NCI-H1436 (cell line): ENCODE data around the gene CFAP100.

Experiments used
- DNase-seq: peaks from one replicate; lab custom pipeline; 2025; lab: John Stamatoyannopoulos, UW

CFAP100 gene

GRCh38 chr3:126406389-126407296 is 11.9 kb downstream of the CFAP100 start:
- DNase-seq = no peak

- no peak for DNase-seq
Measured at GRCh38 chr3:126407412-126408044, 12.8 kb downstream of the CFAP100 start.

- DNase-seq = no peak
Measured at GRCh38 chr3:126408099-126408498, 13.4 kb downstream of the CFAP100 start.

- DNase-seq = no peak
Measured at GRCh38 chr3:126412841-126413692, 18.4 kb downstream of the CFAP100 start.

GRCh38 chr3:126413693-126414080 is 19.0 kb downstream of the CFAP100 start:
- DNase-seq = no peak

- no peak for DNase-seq
Measured at GRCh38 chr3:126414406-126414805, 19.7 kb downstream of the CFAP100 start.

- DNase-seq = no peak
Measured at GRCh38 chr3:126414961-126415660, 20.4 kb downstream of the CFAP100 start.

GRCh38 chr3:126415661-126416591 is 21.2 kb downstream of the CFAP100 start:
- no peak for DNase-seq

- no peak for DNase-seq
Measured at GRCh38 chr3:126416943-126417342, 22.2 kb downstream of the CFAP100 start.

GRCh38 chr3:126417515-126417914 is 22.8 kb downstream of the CFAP100 start:
- DNase-seq = no peak

GRCh38 chr3:126417981-126418530 is 23.3 kb downstream of the CFAP100 start:
- no peak for DNase-seq

- no peak for DNase-seq
Measured at GRCh38 chr3:126418661-126419131, 24.0 kb downstream of the CFAP100 start.

GRCh38 chr3:126419151-126419703 is 24.5 kb downstream of the CFAP100 start:
- no peak for DNase-seq

GRCh38 chr3:126419886-126420786 is 25.4 kb downstream of the CFAP100 start:
- DNase-seq = no peak

- no peak for DNase-seq
Measured at GRCh38 chr3:126421573-126422119, 26.9 kb downstream of the CFAP100 start.

- no peak for DNase-seq
Measured at GRCh38 chr3:126422121-126422520, 27.4 kb downstream of the CFAP100 start.

GRCh38 chr3:126422571-126423091 is 27.9 kb downstream of the CFAP100 start:
- DNase-seq = no peak
